HUES64 (cell line): ENCODE data around the gene DPH6.
"Not testable (repeated sequence)": the region's sequence is repeated elsewhere in the genome, so short reads cannot be mapped to it uniquely, and the experiment has no call there.

ENCODE experiments used
- H3K27ac ChIP-seq: 2 replicates; pipeline ENCODE4 v1.7.0; 2013; ENCODE audit warnings: low read depth, low read length, inconsistent platforms
- H3K27me3 ChIP-seq: 2 replicates; pipeline ENCODE4 v1.6.1; 2013; ENCODE audit warnings: mild to moderate bottlenecking, low read length; ENCODE audit not compliant: insufficient read depth
- H3K36me3 ChIP-seq: 2 replicates; pipeline ENCODE4 v1.6.1; 2013; ENCODE audit warnings: mild to moderate bottlenecking, low read length; ENCODE audit not compliant: insufficient read depth
- H3K4me1 ChIP-seq: 2 replicates; pipeline ENCODE4 v1.6.1; 2013; ENCODE audit warnings: mild to moderate bottlenecking, low read length, moderate library complexity; ENCODE audit not compliant: insufficient read depth
- H3K4me3 ChIP-seq: 2 replicates; pipeline ENCODE4 v1.5.1; 2013; ENCODE audit warnings: mild to moderate bottlenecking, low read length, moderate library complexity
- H3K9ac ChIP-seq: 2 replicates; pipeline ENCODE4 v1.6.1; 2013; ENCODE audit warnings: mild to moderate bottlenecking, low read depth, low read length
- H3K9me3 ChIP-seq: 2 replicates; pipeline ENCODE4 v1.6.1; 2013; ENCODE audit warnings: low read depth, low read length; ENCODE audit not compliant: insufficient read depth
- WGBS: fragments of 150-250, 120-280 bp; methylation state at CpG from one replicate; pipeline ENCODE4 v1.1.7; 2013; ENCODE audit warnings: missing lambda C conversion rate; 5-methylcytosine and 5-hydroxymethylcytosine counted together

Gene DPH6

DNA sequence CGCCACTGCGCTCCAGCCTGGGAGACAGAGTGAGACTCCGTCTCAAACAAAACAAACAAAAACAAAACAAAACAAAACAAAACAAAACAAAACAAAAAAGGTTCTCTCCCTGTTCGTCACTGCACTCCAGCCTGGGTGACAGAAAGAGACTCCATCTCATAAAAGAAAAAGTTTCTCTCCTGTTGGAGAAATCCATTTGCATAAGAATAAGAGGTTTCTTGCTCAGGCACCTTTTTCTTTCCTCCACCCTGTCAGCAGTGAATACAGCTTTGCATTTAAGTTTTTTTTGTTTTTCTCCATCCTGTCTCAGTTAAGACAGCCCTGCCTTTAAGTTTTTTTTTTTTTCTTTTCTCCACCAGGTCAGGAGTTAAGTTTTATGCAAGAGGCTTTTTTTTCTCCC lies 109.5 kb downstream of the DPH6 start:
- H3K27me3 ChIP-seq = no peaks in the 10 kb centered on the region
- peaks cover 7% of the 10 kb centered on the region; the same call in 1 of the 2 replicates for H3K36me3 ChIP-seq
- H3K9me3 ChIP-seq = peaks cover 12% of the 10 kb centered on the region
- no peak overlapping the region for H3K9ac ChIP-seq
- H3K27ac ChIP-seq = no peak overlapping the region
- 93% methylated on average over 4 of the region's 4 CpGs for WGBS
- H3K4me3 ChIP-seq = no peak overlapping the region
- H3K4me1 ChIP-seq = 0 out of 2 replicates have a peak, but pooled peaks cover 5% of the 10 kb centered on the region

DNA sequence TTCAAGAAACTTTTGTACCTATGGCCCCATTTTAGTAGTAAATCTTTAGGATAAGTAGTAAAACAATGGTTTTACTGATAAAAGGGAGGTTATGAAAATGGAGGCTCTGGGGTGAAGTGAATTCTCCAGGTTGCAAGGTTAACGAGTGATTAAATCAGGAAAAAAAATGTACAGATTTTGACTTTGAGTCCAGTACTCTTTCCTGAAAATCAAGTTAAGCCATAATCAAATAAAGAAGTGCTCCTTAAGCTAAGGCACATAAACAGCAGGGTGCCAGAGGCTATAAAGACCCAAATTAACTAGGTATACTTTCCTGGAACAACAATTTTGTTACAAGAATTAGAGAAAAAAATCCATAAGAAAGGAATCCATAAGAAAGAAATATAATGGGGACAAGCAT lies 114.7 kb downstream of the DPH6 start:
- H3K4me3 ChIP-seq = no peak overlapping the region
- H3K36me3 ChIP-seq = peaks cover 7% of the 10 kb centered on the region; the same call in 1 of the 2 replicates
- H3K9me3 ChIP-seq = peaks cover 12% of the 10 kb centered on the region
- H3K4me1 ChIP-seq = no peaks in the 10 kb centered on the region; the same call in 1 of the 2 replicates
- no peak overlapping the region for H3K27ac ChIP-seq
- 100% methylated on average over 1 of the region's 1 CpG for WGBS
- no peak overlapping the region for H3K9ac ChIP-seq
- no peaks in the 10 kb centered on the region for H3K27me3 ChIP-seq

DNA sequence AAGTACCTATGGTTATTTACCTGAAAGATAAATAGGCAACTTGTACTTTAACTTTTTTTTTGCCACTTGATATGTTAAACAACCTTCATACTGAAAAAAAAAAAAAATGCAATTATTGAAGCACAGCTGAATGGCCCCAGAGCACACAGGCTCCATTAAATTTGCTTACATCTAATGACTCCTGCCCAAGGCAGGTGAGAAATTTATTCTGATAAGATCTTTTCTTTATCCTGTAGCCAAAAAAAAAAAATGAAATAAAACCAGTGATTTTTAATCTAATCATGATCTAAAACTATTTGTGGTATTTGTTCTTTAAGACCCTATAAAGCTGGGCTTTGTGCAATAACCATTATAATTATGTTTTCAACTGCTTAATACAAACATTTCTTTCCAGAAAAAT lies 115.7 kb downstream of the DPH6 start:
- Histone ChIP-seq H3K9me3 (peaks cover 5% of the 10 kb centered on the region), H3K36me3 (peaks cover 1% of the 10 kb centered on the region; the same call in 1 of the 2 replicates), H3K27ac (no peak overlapping the region), H3K4me3 (no peak overlapping the region), H3K9ac (no peak overlapping the region), H3K4me1 (no peaks in the 10 kb centered on the region; the same call in 1 of the 2 replicates), H3K27me3 (no peaks in the 10 kb centered on the region)

DNA sequence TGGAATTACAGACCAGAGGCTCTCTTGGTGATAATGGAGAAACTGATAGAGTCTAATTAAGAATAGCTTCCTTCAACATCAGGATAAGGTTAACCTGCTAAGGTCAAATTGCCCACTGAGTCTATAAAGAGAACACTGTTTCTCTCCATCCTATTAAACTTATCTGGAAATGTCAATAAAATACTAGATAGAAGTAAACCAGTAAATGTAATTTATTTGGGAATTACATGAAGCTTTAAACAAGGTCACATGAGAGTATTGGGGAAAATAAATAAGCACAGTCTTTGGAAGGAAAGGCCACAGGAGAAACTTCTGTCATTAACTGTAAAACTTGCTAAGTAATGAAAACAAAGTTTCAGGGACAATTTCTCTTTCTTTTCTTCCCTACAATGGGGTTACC lies 118.5 kb downstream of the DPH6 start:
- Histone ChIP-seq H3K9me3 (no peaks in the 10 kb centered on the region; the same call in 1 of the 2 replicates), H3K4me1 (no peaks in the 10 kb centered on the region; the same call in 1 of the 2 replicates), H3K4me3 (no peak overlapping the region), H3K27ac (no peak overlapping the region), H3K9ac (no peak overlapping the region), H3K36me3 (no peaks in the 10 kb centered on the region), H3K27me3 (no peaks in the 10 kb centered on the region)

DNA sequence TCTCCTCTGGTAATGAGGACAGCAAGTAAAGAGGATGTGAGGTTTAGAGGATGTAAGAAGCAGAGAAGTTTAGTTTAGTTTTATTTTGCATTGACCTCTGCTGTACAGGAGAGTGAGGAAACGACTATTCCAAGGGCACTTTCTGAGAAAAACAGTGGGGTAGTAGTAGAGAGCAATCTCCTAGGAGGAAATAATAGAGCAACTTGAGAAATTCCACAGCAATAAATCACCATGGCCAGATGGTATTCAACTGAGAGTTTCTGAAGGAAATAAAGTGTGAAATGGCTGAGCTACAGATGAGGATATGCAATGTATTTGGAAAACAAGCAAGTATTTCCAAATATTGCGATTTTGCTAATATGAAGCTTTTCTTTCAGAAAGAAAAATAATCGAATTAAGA lies 118.9 kb downstream of the DPH6 start:
- Histone ChIP-seq H3K4me3 (no peak overlapping the region), H3K27me3 (no peaks in the 10 kb centered on the region), H3K27ac (no peak overlapping the region), H3K9ac (no peak overlapping the region), H3K9me3 (no peaks in the 10 kb centered on the region; the same call in 1 of the 2 replicates), H3K4me1 (no peaks in the 10 kb centered on the region; the same call in 1 of the 2 replicates), H3K36me3 (no peaks in the 10 kb centered on the region)
- WGBS = 86% methylated on average over 3 of the region's 3 CpGs

DNA sequence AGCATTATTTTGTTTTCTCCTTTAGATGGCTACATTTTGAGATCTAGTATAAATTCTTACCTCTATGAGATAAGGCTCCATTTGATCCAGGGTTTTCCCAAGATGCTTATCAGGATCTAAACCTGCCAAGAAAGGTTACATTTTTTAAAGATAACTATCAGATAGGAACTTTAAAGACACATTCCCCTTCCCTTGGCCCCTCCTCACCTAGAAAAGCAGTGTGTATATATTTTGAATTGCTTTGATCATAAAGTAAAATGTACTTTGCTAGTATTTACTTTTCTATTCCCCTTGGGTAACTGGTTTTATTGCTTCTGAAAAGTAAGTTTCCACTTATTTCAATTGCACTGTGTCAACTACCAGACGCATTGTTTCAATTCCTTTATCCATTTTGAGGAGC lies 135.2 kb downstream of the DPH6 start:
- no peaks in the 10 kb centered on the region for H3K4me1 ChIP-seq
- no peak overlapping the region for H3K4me3 ChIP-seq
- WGBS = no CpG with 5 or more reads among the region's 1 CpG

DNA sequence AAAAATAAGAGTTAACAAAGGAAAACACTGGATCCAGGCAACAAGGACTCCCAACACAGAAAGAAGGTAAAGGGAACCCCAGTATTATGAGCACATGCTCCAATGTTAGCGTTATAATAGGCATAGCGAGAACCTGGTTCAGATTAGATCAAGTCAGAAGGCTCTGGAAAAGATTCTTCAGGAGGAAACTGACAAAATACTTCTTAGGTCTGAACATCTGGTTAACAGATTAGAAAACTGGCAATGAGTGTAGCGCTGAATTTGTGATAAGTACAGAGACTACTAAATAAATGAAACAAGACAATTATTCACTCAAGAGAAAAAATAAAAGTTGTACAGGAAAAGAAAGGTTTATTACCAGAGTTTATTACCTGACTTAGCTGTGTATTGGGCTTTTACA lies 146.1 kb downstream of the DPH6 start:
- WGBS = 97% methylated on average over 2 of the region's 3 CpGs
- no peak overlapping the region for H3K27ac ChIP-seq

More for the DNA sequence above, 135.2 kb downstream of the DPH6 start:
- Histone ChIP-seq H3K27me3 (no peaks in the 10 kb centered on the region), H3K36me3 (no peaks in the 10 kb centered on the region), H3K9me3 (no peaks in the 10 kb centered on the region), H3K9ac (no peak overlapping the region), H3K27ac (no peak overlapping the region)

DNA sequence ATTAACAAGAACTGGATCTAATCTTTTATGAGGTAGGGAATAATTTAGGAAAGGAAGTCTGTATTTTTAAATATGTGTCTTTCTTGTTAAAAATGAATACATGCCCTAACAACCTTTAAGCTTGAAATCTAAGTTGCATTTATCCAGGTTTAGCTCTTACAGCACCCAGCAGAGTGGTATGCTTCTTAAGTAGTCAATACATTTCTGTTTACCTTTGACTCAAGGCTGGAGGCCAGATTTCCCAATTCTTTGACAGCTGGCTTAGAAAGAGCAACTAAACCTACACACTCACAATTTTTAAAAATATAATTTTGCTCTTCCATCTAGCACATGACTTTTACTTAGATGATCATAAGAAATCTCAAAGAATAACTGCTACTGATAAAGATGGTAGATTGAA lies 148.9 kb downstream of the DPH6 start:
- no peaks in the 10 kb centered on the region for H3K4me1 ChIP-seq

More for the DNA sequence above, 146.1 kb downstream of the DPH6 start:
- no peaks in the 10 kb centered on the region for H3K36me3 ChIP-seq
- no peaks in the 10 kb centered on the region for H3K27me3 ChIP-seq
- H3K4me3 ChIP-seq = no peak overlapping the region
- H3K9me3 ChIP-seq = no peaks in the 10 kb centered on the region
- no peaks in the 10 kb centered on the region for H3K4me1 ChIP-seq
- H3K9ac ChIP-seq = no peak overlapping the region

DNA sequence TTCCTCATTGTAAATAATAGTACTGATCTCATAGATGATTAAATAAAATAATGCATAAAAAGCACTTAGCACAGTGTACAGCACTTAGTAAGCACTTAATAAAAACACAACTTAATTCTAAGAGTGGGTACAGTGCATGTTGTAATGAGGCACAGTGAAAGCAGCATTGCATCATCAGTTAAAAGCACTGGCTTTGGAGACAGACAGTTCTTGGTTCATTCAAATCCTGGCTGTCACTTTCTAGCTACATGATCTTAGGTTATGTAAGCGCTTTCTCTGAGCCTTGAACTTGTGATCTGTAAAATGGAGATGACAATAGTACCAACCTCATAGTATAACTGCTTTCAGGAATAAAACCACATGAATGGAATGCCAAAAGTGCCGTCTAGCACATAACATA lies 151.5 kb downstream of the DPH6 start:
- Histone ChIP-seq H3K27ac (no peak overlapping the region), H3K36me3 (0 out of 2 replicates have a peak, but pooled peaks cover 3% of the 10 kb centered on the region), H3K4me1 (no peaks in the 10 kb centered on the region), H3K27me3 (no peaks in the 10 kb centered on the region), H3K4me3 (no peak overlapping the region), H3K9me3 (peaks cover 14% of the 10 kb centered on the region; the same call in 1 of the 2 replicates), H3K9ac (no peak overlapping the region)
- 100% methylated on average over 2 of the region's 2 CpGs for WGBS

More for the DNA sequence above, 148.9 kb downstream of the DPH6 start:
- H3K27ac ChIP-seq = no peak overlapping the region
- H3K9me3 ChIP-seq = peaks cover 8% of the 10 kb centered on the region; the same call in 1 of the 2 replicates
- H3K27me3 ChIP-seq = no peaks in the 10 kb centered on the region
- no peaks in the 10 kb centered on the region for H3K36me3 ChIP-seq
- no peak overlapping the region for H3K9ac ChIP-seq
- H3K4me3 ChIP-seq = no peak overlapping the region

DNA sequence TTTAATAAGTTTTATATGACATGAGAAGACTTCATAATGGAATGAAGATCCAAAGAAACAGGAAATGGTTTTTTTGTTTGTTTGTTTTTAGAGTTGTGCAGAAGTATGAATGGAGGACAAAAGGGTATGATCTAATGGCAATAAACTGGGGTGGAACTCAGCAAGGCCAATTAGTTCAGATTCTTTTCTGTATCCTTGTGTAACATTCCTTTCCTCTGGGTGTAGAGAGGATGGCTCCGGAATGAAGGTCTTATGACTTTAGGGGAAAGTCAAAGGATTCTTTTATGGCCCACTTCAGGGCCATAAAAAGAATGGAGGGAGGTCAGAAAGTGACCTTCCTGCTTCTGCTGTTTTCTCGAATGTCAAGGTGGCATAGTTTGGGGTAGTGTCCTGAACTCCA lies 152.6 kb downstream of the DPH6 start:
- H3K4me3 ChIP-seq = no peak overlapping the region
- no peak overlapping the region for H3K27ac ChIP-seq
- H3K9me3 ChIP-seq = peaks cover 14% of the 10 kb centered on the region; the same call in 1 of the 2 replicates
- H3K9ac ChIP-seq = no peak overlapping the region
- no peaks in the 10 kb centered on the region for H3K27me3 ChIP-seq
- H3K36me3 ChIP-seq = 0 out of 2 replicates have a peak, but pooled peaks cover 3% of the 10 kb centered on the region
- WGBS = 79% methylated on average over 2 of the region's 2 CpGs
- no peaks in the 10 kb centered on the region for H3K4me1 ChIP-seq

DNA sequence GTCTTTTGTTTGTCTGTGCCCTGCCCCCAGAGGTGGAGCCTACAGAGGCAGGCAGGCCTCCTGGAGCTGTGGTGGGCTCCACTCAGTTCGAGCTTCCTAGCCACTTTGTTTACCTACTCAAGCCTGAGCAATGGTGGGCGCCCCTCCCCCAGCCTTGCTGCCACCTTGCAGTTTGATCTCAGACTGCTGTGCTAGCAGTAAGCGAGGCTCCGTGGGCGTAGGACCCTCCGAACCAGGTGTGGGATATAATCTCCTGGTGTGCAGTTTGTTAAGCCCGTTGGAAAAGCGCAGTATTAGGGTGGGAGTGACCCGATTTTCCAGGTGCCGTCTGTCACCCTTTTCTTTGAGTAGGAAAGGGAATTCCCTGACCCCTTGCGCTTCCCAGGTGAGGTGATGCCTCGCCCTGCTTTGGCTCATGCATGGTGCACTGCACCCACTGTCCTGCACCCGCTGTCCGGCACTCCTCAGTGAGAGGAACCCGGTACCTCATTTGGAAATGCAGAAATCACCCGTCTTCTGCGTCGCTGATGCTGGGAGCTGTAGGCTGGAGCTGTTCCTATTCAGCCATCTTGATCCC lies 154.5 kb downstream of the DPH6 start:
- H3K27me3 ChIP-seq, H3K9ac ChIP-seq, H3K36me3 ChIP-seq, H3K27ac ChIP-seq, H3K4me3 ChIP-seq, H3K4me1 ChIP-seq: not testable (repeated sequence)
- 97% methylated on average over 18 of the region's 18 CpGs for WGBS
- peaks cover 14% of the 10 kb centered on the region; the same call in 1 of the 2 replicates for H3K9me3 ChIP-seq

DNA sequence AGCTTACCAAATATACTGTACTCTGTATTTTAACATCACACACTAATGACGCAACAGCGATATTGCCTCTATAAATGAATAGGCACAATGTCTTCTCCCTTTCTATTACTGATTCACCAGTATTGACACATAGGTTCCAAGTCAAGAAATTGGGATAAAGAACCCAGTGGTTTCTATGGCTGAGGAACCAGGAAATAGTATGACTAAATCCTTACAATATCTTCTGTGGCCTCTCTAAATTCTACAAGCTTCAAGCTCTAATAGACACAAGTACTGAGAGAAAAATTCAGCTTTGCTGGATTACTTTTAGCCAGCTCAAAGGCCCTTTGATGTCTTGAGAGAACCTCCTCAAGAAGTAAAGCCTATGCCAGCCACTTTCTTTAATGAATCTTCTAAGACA lies 162.5 kb downstream of the DPH6 start:
- Histone ChIP-seq H3K4me1 (no peaks in the 10 kb centered on the region), H3K9me3 (no peaks in the 10 kb centered on the region), H3K4me3 (no peak overlapping the region), H3K36me3 (no peaks in the 10 kb centered on the region), H3K9ac (no peak overlapping the region), H3K27ac (no peak overlapping the region), H3K27me3 (no peaks in the 10 kb centered on the region)
- 96% methylated on average over 2 of the region's 2 CpGs for WGBS
